Right lobe of liver (tissue), 6 donors: ENCODE data around the gene PRPF8. TPM values are rescaled to one million over a fixed set of nuclear protein-coding genes. Genes with fewer than 3 reads are reported as not detected.
A peak's percentile ranks its signal among the peaks of the same experiment; 100 is the strongest.
"Not testable (repeated sequence)": the region's sequence is repeated elsewhere in the genome, so short reads cannot be mapped to it uniquely, and the experiment has no call there.

Experiments used
- ATAC-seq, 4 donors: fragments of 200-7000 bp; cut with Tn5 transposase; one replicate each; pipeline ENCODE4 v1.9.1; 2020; ENCODE audit warnings: mild to moderate bottlenecking in 4 of 4, moderate library complexity in 4 of 4
- DNase-seq, 3 donors: peaks; one replicate each; pipeline ENCODE4 v3.0.0-alpha.2; 2020
- H3K27ac ChIP-seq, 3 donors: fragments of 200-600 bp; one replicate each; pipeline ENCODE4 v1.8.0; 2022
- H3K27me3 ChIP-seq, 2 donors: fragments of 200-600 bp; one replicate each; pipeline ENCODE4 v1.8.0; 2022
- H3K36me3 ChIP-seq, 4 donors: fragments of 200-600 bp; sonication (generic) in 1 of 4; one replicate each; pipeline versions ENCODE4 v1.5.1 to v1.8.0; 2017 to 2022; ENCODE audit warnings: control low read depth in 1 of 4
- H3K4me1 ChIP-seq, 4 donors: fragments of 200-600 bp; sonication (generic) in 1 of 4; one replicate each; pipeline versions ENCODE4 v1.5.1 to v1.8.0; 2017 to 2022; ENCODE audit warnings: control low read depth in 1 of 4
- H3K4me3 ChIP-seq, 3 donors: fragments of 200-600 bp; one replicate each; pipeline ENCODE4 v1.8.0; 2022
- H3K9me3 ChIP-seq, 4 donors: fragments of 200-600 bp; sonication (generic) in 1 of 4; one replicate each; pipeline versions ENCODE4 v1.5.1 to v1.8.0; 2017 to 2022; ENCODE audit warnings: control low read depth in 1 of 4
- CTCF ChIP-seq, 4 donors: fragments of 200-600 bp in 3 of 4; fragments of 450-650 bp in 1 of 4; IDR thresholded peaks; one replicate each; pipeline versions ENCODE4 v1.5.1 to v1.8.0; 2016 to 2022; ENCODE audit warnings: antibody characterized with exemption in 4 of 4, mild to moderate bottlenecking in 2 of 4
- POLR2A ChIP-seq: fragments of 450-650 bp; IDR thresholded peaks from one replicate; pipeline ENCODE4 v1.6.1; 2017; ENCODE audit warnings: antibody characterized with exemption, mild to moderate bottlenecking
- WGBS: methylation state at CpG from one replicate; pipeline ENCODE4 v1.1.6; 2018; ENCODE audit warnings: low coverage, low lambda C conversion rate; ENCODE audit not compliant: insufficient coverage; ENCODE audit errors: missing lambda C conversion rate; 5-methylcytosine and 5-hydroxymethylcytosine counted together
- intact Hi-C, 2 donors: fragments of 100-400 bp; cut with DNase I; formaldehyde crosslinking; loops; one replicate each; pipeline versions ENCODE4 v1.11.2 to v1.14.1; 2022
- total RNA-seq, 6 experiments: library from RNA; depleted of rRNA in 2 of 6; stranded (reverse); fragments of >200 nt in 2 of 6; fragmentation: NEBNext Ultra II Directional in 3 of 6; extraction: Animal tissue kit (Norgen Biotek cat#: 25700) in 3 of 6; gene quantifications; one replicate each; pipeline versions ENCODE4 v1.1.0 to v1.2.4, GENCODE V29; 2016 to 2023
- donor health status: DM: no; HTN: yes; CAD: no.
- donor health status: DM: no; HTN: no; CAD: no.
- donor health status: DM: no; HTN: no; CAD: no.
- donor health status: DM: no; HTN: yes; CAD: no.
- donor health status: DM: no; HTN: yes; CAD: no.

The PRPF8 gene
- total RNA-seq, 6 experiments from 2014 or later, result 79.3 to 116 (median 102) TPM

GRCh38 chr17:1658100-1658499 lies 26.6 kb downstream of the PRPF8 start:
- Histone ChIP-seq H3K4me1 (no peaks in the 10 kb centered on the region), H3K27ac (no peak overlapping the region), H3K27me3 (no peaks in the 10 kb centered on the region), H3K36me3 (peaks cover 48 to 100% (median 76%) of the 10 kb centered on the region in 4 donors), H3K4me3 (no peak overlapping the region), H3K9me3 (no peaks in the 10 kb centered on the region)
- ATAC-seq, result no peak
- WGBS, result 88% methylated on average over 8 of the region's 9 CpGs
- intact Hi-C loops, result loop anchor here in 1 of 2 donors (10.0 kb wide), 1 partner anchor 47 kb away; no protein-coding TSS in a partner anchor
- peak in 1 of 3 donors; percentile 18 for DNase-seq
- TF ChIP-seq POLR2A, result no peak
- TF ChIP-seq CTCF (IDR thresholded peaks at IDR 0.05), result no peak

GRCh38 chr17:1653735-1654134 lies 30.9 kb downstream of the PRPF8 start:
- ATAC-seq (no peak), DNase-seq (no peak)
- TF ChIP-seq CTCF (IDR thresholded peaks at IDR 0.05), result no peak
- TF ChIP-seq POLR2A, result no peak
- Histone ChIP-seq H3K4me3 (no peak overlapping the region), H3K27ac (no peak overlapping the region), H3K4me1 (peaks cover 0 to 19% (median 11%) of the 10 kb centered on the region in 4 donors), H3K36me3 (peaks cover 39 to 83% (median 58%) of the 10 kb centered on the region in 4 donors), H3K27me3 (no peaks in the 10 kb centered on the region), H3K9me3 (no peaks in the 10 kb centered on the region)
- 95% methylated on average over 7 of the region's 14 CpGs for WGBS
- intact Hi-C loops, result loop anchor here in 1 of 2 donors (10.0 kb wide), 1 partner anchor 51 kb away; no protein-coding TSS in a partner anchor

- ATAC-seq, H3K27me3 ChIP-seq, H3K9me3 ChIP-seq, H3K27ac ChIP-seq, DNase-seq, H3K4me3 ChIP-seq: not testable (repeated sequence)
- Histone ChIP-seq H3K36me3 (peaks cover 31 to 74% (median 51%) of the 10 kb centered on the region in 4 donors), H3K4me1 (peaks cover 0 to 25% (median 16%) of the 10 kb centered on the region in 4 donors)
- WGBS, result 58% methylated on average over 6 of the region's 7 CpGs
- intact Hi-C loops, result loop anchor here in 1 of 2 donors (10.0 kb wide), 1 partner anchor 52 kb away; no protein-coding TSS in a partner anchor
Observed at GRCh38 chr17:1652794-1653193, 31.9 kb downstream of the PRPF8 start.

- TF ChIP-seq POLR2A (no peak), CTCF (IDR thresholded peaks at IDR 0.05) (no peak)
- intact Hi-C loops, result loop anchor here in 1 of 2 donors (10.0 kb wide), 1 partner anchor 53 kb away; no protein-coding TSS in a partner anchor
- no CpG with 5 or more reads among the region's 4 CpGs for WGBS
- H3K27me3 ChIP-seq, result no peaks in the 10 kb centered on the region
- no peak overlapping the region for H3K4me3 ChIP-seq
- H3K36me3 ChIP-seq, result peaks cover 24 to 61% (median 44%) of the 10 kb centered on the region in 4 donors
- H3K9me3 ChIP-seq, result no peaks in the 10 kb centered on the region
- H3K4me1 ChIP-seq, result peaks cover 0 to 26% (median 16%) of the 10 kb centered on the region in 4 donors
- no peak for DNase-seq
- peak overlapping the region in 1 of 3 donors; percentile 92 for H3K27ac ChIP-seq
- no peak for ATAC-seq
Observed at GRCh38 chr17:1651559-1651844, 33.2 kb downstream of the PRPF8 start.

- 13% methylated on average over 9 of the region's 22 CpGs for WGBS
- peaks cover 18 to 55% (median 41%) of the 10 kb centered on the region in 4 donors for H3K36me3 ChIP-seq
- intact Hi-C loops, result loop anchor here in 1 of 2 donors (10.0 kb wide), 1 partner anchor 54 kb away; no protein-coding TSS in a partner anchor
Observed at GRCh38 chr17:1650731-1651558, 33.7 kb downstream of the PRPF8 start.

More at GRCh38 chr17:1650731-1651558, 33.7 kb downstream of the PRPF8 start:
- no peaks in the 10 kb centered on the region for H3K27me3 ChIP-seq
- H3K27ac ChIP-seq, result peak overlapping the region; percentile 87 to 96 (median 92)
- peak overlapping the region in 1 of 3 donors; percentile 5 for H3K4me3 ChIP-seq
- ATAC-seq (peak; percentile 22 to 56 (median 45)), DNase-seq (peak; percentile 65 to 89 (median 88))
- TF ChIP-seq CTCF (IDR thresholded peaks at IDR 0.05), result no peak
- TF ChIP-seq POLR2A, result no peak
- no peaks in the 10 kb centered on the region for H3K9me3 ChIP-seq
- H3K4me1 ChIP-seq, result peaks cover 0 to 26% (median 16%) of the 10 kb centered on the region in 4 donors
